Activated T-cell treated with anti-CD3 and anti-CD28 coated beads for 48 hours (primary cell): ENCODE results near the gene B3GNT7.
"Not testable (repeated sequence)": the region's sequence is repeated elsewhere in the genome, so short reads cannot be mapped to it uniquely, and the experiment has no call there.

Source experiments
- DNase-seq: peaks from one replicate; pipeline ENCODE4 v3.0.0-alpha.2; 2020; ENCODE audit warnings: low read depth

Gene B3GNT7

GRCh38 chr2:231364961-231365810 lies 30.3 kb upstream of the B3GNT7 start:
- no peak for DNase-seq

DNA sequence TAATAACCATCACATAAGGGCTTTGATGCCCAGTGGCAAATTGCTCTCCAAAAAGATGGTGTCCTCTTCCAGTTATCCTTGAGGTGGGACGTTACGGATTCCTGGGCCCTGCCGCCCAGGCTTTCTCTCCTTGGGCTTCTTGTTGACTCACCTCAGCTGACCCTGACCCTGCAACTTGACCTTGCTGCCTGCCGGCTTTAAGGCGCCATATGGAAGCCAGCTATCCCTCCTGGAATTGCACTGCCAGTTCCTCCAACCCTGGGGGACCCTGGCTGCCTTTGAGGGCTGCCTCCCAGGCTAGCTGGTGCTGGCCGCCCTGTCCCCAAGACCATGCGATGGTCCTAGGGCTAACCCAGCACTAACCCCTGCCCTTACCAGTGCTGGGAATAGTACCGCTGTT lies 28.3 kb upstream of the B3GNT7 start:
- DNase-seq = no peak

DNA sequence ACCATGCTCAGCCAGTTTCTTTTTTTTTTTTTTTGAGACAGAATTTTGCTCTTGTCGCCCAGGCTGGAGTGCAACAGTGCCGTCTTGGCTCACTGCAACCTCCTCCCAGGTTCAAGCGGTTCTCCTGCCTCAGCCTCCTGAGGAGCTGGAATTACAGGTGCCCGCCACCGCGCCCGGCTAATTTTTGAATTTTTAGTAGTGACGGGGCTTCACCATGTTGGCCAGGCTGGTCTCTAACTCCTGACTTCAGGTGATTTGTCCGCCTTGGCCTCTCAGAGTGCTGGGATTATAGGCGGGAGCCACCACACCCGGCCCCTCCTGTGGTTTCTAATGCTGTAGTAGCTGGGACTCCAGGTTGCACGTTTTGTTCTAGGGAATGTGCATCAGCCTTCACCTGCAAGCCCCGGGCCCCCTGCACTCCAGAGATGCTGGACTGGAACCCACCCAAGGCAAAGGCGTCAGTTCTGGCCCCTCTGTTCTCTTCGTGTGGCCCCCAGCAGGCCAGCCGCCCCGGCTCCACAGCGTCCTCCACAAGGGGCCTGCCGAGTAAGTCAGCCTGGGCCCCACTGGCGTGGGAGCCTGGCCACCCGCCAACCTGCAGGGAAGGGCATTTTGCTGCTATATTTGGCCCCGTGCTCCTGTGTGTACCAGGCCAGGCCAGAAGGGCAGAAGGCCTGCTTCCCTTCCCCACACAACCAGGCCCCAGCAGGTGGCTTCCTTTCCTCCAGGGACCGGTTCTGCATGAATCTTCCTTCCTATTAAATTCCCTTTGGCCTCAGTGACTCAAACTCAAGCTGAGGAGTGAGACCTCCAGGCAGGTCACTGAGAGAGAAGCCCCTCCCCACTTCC lies 25.7 kb upstream of the B3GNT7 start:
- DNase-seq = no peak

DNA sequence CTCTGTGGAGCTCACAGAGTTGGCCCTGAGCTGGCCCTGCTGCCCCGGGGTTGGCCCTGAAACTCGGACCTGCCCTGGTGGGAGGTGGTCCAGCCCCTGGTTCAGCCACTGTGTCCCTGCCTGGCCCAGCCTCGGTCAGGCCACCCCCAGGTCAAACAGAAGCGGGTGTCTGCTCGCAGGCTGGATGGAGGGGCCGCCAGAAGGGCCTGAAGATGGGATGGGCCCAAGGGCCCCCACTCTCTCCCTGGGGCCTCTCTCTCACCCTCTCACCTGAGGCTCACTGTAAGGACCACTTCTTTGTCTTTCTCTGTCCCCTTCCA lies 25.1 kb upstream of the B3GNT7 start:
- DNase-seq = no peak

DNA sequence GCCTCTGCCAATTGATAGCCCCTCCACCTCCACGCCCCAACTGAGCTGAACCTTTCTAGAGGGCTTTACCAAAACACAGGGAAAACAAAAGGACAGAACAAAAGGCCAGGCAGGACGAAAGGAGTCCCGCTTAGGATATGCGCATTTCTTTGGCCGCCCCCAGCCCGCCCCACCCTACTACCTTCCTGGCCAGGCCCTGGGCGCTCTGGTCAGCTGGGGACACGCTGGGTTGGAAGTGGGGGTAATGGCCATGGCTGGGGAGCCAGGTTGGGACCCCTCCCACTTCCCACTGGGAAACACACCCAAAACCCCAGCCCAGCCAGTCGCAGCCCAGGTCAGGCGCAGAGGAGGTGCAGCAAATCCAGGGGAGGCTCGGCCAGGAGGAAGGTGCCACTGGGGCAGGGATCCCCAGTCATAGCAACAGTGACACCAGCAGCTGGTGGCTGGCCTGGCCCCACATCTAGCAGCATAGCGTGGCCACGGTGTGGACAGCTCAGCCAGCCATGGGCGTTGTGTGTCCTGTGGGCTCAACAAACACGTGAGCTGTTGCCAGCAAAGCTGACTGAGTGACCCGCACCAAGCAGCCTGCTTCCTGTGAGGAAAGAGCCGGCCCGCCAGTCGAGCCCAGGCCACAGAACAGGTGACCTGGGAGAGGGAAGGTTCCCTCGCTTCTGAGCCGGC lies 24.6 kb upstream of the B3GNT7 start:
- no peak for DNase-seq

GRCh38 chr2:231371430-231372054 lies 24.0 kb upstream of the B3GNT7 start:
- DNase-seq = no peak

- no peak for DNase-seq
Observed at GRCh38 chr2:231372326-231372725, 23.2 kb upstream of the B3GNT7 start.

DNA sequence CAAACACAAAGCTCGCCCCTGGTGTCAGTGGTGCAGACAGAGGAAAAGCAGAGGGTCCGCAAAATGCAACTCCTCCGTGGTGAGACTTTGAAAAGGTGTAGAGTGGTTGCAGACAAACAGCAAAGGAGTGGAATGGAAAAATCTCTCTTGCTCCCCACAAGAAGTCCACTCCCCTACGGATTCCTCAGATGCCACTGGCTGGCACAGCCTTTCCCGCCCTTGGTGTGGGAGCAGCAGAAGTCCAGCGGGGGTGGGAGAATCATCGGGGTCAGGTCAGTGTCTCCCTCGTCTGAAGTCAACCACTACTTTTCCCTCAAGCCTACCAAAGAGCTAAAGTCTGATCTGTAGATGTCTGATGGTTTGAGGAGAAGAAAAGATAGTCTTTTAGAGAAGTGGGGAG lies 22.3 kb upstream of the B3GNT7 start:
- no peak for DNase-seq

DNA sequence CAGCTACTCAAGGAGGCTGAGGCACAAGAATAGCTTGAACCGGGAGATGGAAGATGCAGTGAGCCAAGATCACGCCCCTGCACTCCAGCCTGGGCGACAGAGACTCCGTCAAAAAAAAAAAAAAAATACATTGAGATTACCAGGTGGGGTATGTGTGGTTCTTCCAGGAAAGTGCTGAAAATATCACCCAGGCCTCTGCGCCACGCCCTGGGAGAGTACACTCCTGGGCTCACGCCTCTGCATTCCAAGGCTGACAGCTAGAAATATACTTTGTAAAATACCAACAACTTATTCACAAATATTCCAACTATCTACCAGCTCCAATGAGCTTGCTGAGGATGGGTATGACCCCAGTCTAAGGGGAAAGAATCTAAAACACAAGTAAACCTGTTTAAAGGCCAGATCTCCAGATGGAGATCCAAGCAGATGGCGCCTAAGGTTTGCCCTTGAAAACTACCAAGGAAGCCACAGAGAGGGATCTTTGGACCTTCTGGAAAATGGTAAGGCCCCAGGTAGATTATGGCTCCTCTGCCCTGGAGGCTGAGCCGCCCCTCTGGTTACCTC lies 21.6 kb upstream of the B3GNT7 start:
- no peak for DNase-seq

DNA sequence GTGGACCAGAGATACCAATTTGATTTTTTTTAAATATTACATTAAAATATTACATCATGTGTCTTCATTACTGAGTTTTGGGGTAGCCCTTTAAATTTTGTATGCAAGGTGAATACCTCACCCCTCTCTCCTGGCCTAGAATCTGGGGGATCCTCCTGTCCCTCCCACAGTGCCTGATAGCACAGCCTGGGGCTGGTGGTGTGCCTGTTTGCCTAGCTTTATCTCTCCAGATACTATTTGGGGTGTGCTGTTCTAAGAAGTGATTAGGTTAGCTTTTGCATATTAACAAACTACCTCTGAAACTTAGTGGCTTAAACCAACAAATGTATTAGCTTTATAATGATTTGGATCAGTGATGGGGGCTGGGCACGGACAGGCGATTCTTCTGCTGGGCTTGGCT lies 20.7 kb upstream of the B3GNT7 start:
- DNase-seq = no peak

GRCh38 chr2:231375994-231376615 lies 19.4 kb upstream of the B3GNT7 start:
- not testable (repeated sequence) for DNase-seq

- DNase-seq = no peak
Observed at GRCh38 chr2:231376857-231377256, 18.7 kb upstream of the B3GNT7 start.

- DNase-seq = no peak
Observed at GRCh38 chr2:231378026-231378722, 17.3 kb upstream of the B3GNT7 start.

DNA sequence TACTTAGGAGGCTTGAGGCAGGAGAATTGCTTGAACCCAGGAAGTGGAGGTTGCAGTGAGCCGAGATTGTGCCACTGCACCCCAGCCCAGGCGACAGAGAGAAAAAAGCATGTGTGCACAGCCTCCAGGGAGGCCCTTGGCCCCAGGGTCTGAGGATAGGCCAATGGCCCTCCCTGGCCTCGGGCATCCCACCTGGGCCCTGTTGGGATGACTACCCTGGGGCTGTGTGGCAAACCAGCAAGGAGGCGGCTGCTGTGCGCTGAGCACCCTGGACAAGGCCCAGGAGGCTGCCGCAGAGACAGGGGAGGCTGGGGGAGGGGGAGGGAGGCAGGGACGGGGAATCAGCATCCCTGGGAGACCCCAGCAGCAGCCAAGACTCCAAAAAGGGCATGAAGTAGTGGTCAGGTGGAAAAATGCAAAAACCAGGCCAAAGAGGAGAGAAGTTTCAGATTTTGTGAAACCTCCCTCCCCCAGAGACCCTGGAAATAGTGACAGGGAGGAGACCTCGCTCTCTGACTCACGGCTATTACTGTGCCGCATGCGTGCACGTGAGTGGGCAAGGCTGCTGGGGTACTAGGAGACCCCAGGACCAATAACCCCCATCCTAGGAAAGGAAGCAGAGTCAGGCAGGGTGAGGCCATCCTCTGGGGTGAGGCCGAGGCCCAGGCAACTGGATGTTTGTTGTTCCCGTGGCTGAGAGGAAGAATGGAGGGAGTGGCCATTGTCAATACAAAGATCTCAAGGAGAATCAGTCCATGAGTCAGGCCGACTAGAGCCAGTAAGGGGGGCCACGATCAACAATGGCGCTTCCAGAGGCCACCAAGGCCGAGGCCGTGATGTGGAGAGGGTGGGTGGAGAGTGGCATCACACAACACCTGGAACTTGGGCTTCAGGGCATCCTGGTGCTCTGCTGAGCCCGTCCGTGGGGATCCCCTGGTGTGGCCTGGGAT lies 16.0 kb upstream of the B3GNT7 start:
- no peak for DNase-seq

- no peak for DNase-seq
Observed at GRCh38 chr2:231380307-231380706, 15.2 kb upstream of the B3GNT7 start.

DNA sequence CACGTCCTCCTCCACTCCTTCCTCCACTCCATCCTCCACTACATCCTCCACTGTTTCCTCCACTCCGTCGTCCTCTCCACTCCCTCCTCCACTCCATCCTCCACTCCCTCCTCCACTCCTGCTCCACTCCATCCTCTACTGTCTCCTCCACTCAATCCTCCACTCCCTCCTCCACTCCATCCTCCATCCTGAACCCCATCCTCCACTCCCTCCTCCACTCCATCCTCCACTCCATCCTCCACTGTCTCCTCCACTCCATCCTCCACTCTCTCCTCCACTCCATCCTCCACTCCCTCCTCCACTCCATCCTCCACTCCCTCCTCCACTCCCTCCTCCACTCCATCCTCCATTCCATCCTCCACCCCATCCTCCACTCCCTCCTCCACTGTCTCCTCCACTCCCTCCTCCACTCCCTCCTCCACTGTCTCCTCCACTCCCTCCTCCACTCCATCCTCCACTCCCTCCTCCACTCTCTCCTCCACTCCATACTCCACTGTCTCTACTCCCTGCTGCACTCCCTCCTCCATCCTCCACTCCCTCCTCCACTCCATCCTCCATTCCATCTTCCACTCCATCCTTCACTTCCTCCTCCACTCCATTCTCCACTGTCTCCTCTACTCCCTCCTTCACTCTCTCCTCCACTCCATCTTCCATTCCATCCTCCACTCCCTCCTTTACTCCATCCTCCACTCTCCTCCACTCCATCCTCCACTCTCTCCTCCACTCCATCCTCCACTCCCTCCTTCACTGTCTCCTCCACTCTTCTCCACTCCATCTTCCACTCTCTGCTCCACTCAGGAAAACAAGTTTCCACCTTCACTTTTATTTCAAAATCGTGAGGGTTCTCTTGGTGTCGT lies 14.3 kb upstream of the B3GNT7 start:
- DNase-seq = no peak

- no peak for DNase-seq
Observed at GRCh38 chr2:231382116-231382515, 13.4 kb upstream of the B3GNT7 start.

GRCh38 chr2:231383416-231384108 lies 11.9 kb upstream of the B3GNT7 start:
- DNase-seq = no peak
